SU-DHL-6 (cell line): ENCODE data around the gene VWA1.
"Not testable (repeated sequence)": the region's sequence is repeated elsewhere in the genome, so short reads cannot be mapped to it uniquely, and the experiment has no call there.

ENCODE experiments used
- EZH2phosphoT487 ChIP-seq: fragments of 200-600 bp; sonication (generic), shearing (Covaris generic); conservative IDR thresholded peaks from 2 replicates; pipeline ENCODE4 v1.6.1; 2018; ENCODE audit warnings: mild to moderate bottlenecking, antibody characterized with exemption, low read length, moderate library complexity, mixed read lengths
- TF ChIP-seq, protein P1 (sequence below): fragments of 200-600 bp; sonication (generic); IDR thresholded peaks from one replicate; pipeline ENCODE4 v1.5.1; 2017; ENCODE audit warnings: antibody characterized with exemption, mild to moderate bottlenecking, low read length, moderate library complexity; ENCODE audit not compliant: insufficient read depth, poor library complexity, severe bottlenecking

DNA sequence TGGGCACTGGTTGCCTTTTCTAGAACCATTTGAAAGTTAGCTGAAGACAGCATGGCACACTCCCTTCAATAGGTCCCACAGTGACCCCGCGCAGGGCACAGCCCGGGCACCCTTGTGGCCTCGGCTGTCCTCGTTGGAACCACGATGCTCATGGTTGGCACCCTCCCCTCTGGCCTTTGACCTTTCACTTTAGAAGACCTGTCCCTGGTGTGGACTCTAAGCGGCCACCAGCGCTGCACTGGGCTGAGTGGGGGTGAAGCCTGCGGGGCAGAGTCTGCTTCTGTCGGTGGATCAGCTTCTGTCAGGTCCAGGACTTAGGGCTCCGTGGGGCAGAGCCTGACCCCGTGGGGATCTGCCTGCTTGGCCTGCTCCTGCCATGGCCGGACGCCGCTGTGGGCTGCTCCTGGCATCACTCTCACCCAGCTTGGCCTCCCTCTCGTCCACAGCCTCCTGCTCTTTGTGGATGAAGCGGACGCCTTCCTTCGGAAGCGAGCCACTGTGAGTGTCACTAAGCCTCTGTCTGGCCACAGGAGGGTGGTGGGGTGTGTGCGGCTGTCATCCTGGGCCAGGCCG lies 21.3 kb downstream of the VWA1 start:
- TF ChIP-seq, protein P1, sequence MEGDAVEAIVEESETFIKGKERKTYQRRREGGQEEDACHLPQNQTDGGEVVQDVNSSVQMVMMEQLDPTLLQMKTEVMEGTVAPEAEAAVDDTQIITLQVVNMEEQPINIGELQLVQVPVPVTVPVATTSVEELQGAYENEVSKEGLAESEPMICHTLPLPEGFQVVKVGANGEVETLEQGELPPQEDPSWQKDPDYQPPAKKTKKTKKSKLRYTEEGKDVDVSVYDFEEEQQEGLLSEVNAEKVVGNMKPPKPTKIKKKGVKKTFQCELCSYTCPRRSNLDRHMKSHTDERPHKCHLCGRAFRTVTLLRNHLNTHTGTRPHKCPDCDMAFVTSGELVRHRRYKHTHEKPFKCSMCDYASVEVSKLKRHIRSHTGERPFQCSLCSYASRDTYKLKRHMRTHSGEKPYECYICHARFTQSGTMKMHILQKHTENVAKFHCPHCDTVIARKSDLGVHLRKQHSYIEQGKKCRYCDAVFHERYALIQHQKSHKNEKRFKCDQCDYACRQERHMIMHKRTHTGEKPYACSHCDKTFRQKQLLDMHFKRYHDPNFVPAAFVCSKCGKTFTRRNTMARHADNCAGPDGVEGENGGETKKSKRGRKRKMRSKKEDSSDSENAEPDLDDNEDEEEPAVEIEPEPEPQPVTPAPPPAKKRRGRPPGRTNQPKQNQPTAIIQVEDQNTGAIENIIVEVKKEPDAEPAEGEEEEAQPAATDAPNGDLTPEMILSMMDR = not testable (repeated sequence)
- TF ChIP-seq EZH2phosphoT487 = not testable (repeated sequence)
